GM18868 (cell line): ENCODE measurements around the gene ZBTB16.

Experiments
- ATAC-seq: cut with Tn5 transposase; IDR thresholded peaks from one replicate; pipeline ENCODE4 v1.9.1; 2021; ENCODE audit warnings: mild to moderate bottlenecking, moderate library complexity; ENCODE audit not compliant: unreplicated experiment

ZBTB16 gene

GRCh38 chr11:114082767-114083181 is 23.3 kb downstream of the ZBTB16 start:
- ATAC-seq = no peak

- ATAC-seq = no peak
Observed at GRCh38 chr11:114083391-114084252, 24.1 kb downstream of the ZBTB16 start.

- ATAC-seq = no peak
Observed at GRCh38 chr11:114084414-114084813, 24.9 kb downstream of the ZBTB16 start.

GRCh38 chr11:114085965-114086793 is 26.7 kb downstream of the ZBTB16 start:
- no peak for ATAC-seq

GRCh38 chr11:114087025-114087424 is 27.5 kb downstream of the ZBTB16 start:
- no peak for ATAC-seq

- ATAC-seq = no peak
Observed at GRCh38 chr11:114088216-114088615, 28.7 kb downstream of the ZBTB16 start.

- ATAC-seq = no peak
Observed at GRCh38 chr11:114088836-114089235, 29.3 kb downstream of the ZBTB16 start.

- ATAC-seq = no peak
Observed at GRCh38 chr11:114089748-114090147, 30.2 kb downstream of the ZBTB16 start.

- ATAC-seq = no peak
Observed at GRCh38 chr11:114090225-114090910, 30.9 kb downstream of the ZBTB16 start.

- ATAC-seq = no peak
Observed at GRCh38 chr11:114090976-114091375, 31.5 kb downstream of the ZBTB16 start.

GRCh38 chr11:114091516-114092397 is 32.2 kb downstream of the ZBTB16 start:
- no peak for ATAC-seq

- no peak for ATAC-seq
Observed at GRCh38 chr11:114092478-114092877, 33.0 kb downstream of the ZBTB16 start.

GRCh38 chr11:114092953-114093352 is 33.4 kb downstream of the ZBTB16 start:
- ATAC-seq = no peak

- ATAC-seq = no peak
Observed at GRCh38 chr11:114094516-114094915, 35.0 kb downstream of the ZBTB16 start.

- no peak for ATAC-seq
Observed at GRCh38 chr11:114095899-114096298, 36.4 kb downstream of the ZBTB16 start.

- no peak for ATAC-seq
Observed at GRCh38 chr11:114097832-114098231, 38.3 kb downstream of the ZBTB16 start.

- ATAC-seq = no peak
Observed at GRCh38 chr11:114098927-114099326, 39.4 kb downstream of the ZBTB16 start.

- no peak for ATAC-seq
Observed at GRCh38 chr11:114099392-114100178, 40.1 kb downstream of the ZBTB16 start.
